DMS153 treated with DMSO at 0.1 percent for 48 hours (cell line): ENCODE measurements around the gene FAM83C.

ENCODE experiments used
- DNase-seq: peaks from one replicate; lab custom pipeline; 2025; ENCODE audit not compliant: unreplicated experiment; lab: John Stamatoyannopoulos, UW

The FAM83C gene

DNA sequence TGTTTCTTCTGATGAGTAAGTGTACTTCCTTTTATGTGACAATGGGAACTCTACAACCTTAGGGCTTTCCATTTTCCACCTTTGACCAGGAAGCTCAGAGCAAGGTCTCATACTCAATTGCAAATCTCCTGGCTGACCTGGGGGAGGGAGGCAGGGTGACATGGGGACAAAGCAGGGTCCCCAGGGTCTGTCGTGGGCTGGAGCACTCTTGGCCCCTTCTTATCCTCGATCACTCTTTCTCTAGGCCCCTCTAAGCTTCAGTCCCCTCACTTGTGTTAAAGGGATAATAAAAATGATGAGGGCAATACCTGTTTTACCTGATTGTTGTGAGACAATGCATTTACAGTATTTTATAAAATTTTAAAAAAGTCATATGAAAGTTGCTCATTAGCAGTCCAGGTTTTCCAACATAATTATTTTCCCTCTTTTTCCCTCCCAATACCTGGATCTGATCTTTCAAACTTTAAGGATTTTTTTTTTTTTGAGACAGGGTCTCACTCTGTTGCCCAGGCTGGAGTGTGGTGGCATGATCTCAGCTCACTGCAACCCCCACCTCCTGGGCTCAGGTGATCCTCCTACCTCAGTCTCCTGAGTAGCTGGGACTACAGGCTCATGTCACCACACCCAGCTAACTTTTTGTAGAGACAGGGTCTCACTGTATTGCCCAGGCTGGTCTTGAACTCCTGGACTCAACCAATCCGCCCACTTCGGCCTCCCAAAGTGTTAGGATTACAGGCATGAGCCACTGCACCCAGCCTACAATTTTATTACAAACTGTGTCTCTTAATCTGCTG lies 8.4 kb upstream of the FAM83C start:
- DNase-seq = no peak

GRCh38 chr20:35299780-35300179 lies 7.6 kb upstream of the FAM83C start:
- DNase-seq = no peak

DNA sequence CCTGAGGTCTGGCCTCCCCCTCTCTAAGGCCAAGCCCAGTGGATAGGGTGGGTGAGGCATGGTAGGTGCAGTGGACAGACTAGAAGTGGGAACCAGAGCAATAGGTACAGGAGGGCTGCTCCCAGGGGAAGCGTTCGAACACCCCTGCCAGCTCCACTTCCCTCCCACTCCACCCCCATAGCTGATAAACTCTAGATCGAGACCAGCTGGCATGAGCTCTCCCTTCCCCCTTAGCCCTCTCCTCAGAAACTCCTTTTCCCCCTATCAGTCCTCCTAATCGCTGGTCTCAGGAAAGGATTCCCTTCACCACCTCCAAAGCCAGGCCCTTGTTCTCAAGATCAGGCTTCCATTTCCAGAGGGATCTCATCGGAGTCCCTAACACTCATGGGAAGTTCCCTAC lies 6.0 kb upstream of the FAM83C start:
- DNase-seq = no peak

DNA sequence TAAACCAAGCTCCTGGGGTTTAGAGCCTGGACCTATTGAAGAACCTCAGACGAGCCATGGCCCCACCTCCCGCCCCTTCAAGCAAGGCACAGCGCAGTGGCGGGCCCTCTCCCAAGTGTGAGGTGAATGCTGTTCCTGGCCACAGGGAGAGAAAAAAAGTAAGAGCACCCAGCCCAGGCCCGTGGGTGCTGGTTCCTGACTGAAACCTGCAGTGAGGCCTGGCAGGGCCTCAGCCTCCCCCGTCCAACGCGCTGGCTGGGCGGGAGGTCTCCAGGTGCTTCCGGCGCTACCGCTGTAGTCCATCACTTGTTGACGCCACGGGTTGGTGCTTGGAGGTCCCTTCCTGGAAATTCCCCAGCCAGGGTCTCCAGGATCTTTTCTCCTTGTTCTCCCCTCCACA lies 5.5 kb upstream of the FAM83C start:
- no peak for DNase-seq

GRCh38 chr20:35297155-35297554 lies 4.9 kb upstream of the FAM83C start:
- no peak for DNase-seq

DNA sequence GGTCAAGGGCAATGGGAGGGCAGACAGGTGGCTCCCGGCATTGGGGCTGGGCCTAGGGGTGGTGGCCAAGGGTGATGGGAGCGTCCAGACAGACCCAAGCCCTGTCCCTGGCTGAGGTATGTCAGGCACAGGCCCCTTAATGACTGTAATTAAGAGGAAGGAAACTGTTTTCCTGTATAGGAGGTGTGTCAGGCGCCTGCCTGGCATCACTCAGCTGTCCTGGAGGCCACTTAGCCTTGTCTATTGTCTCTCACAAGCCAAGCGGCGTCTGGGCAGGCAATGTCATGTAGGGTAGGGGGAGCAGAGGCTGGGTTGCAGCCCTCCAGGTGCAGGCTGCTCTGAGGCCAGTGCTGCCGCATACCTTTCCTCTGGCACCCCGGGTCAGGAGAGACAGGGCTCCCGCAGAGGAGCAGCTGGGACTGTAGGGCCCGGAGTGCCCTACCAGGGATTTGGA lies 3.9 kb upstream of the FAM83C start:
- no peak for DNase-seq

DNA sequence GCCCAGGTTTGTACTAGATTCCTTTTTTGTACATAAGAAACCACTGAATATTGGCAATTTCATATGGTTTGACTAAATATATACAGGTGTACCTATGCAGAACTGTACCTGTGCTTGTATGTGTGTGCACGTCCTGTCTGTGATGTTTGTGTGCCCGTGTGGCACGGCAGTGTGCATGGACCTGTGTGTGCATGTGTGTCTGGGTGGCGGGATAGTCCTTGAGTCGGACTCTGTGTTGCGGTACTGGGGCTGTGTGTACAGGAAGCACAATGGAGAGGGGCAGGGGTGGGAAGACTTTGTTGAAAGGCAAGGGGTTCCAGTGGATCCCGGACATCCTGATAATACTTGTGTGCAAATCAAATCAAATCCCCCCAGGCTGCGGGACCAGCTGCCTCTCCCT lies 3.4 kb upstream of the FAM83C start:
- no peak for DNase-seq

DNA sequence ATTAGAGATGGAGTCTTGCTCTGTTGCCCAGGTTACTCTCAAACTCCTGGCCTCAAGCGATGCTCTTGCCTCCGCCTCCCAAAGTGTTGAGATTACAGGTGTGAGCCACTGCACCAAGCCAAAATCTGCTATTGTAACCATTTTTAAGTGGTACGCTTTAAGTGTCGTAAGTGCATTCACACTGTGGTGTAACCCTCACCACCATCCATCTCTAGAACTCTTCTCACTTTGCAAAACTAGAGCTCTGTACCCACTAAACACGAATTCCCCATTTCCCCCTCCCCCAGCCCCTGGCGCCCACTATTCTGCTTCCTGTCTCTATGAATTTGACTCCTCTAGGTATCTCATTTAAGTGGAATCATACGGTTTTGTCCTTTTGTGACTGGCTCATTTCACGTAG lies 2.8 kb upstream of the FAM83C start:
- no peak for DNase-seq

GRCh38 chr20:35294293-35294685 lies 2.1 kb upstream of the FAM83C start:
- no peak for DNase-seq

GRCh38 chr20:35293303-35294292 lies 1.4 kb upstream of the FAM83C start:
- DNase-seq = no peak

- DNase-seq = no peak
These were observed 470 bp upstream of the FAM83C start for GRCh38 chr20:35292504-35293285.

- DNase-seq = no peak
These were observed 1.3 kb downstream of the FAM83C start for GRCh38 chr20:35290887-35291417.

DNA sequence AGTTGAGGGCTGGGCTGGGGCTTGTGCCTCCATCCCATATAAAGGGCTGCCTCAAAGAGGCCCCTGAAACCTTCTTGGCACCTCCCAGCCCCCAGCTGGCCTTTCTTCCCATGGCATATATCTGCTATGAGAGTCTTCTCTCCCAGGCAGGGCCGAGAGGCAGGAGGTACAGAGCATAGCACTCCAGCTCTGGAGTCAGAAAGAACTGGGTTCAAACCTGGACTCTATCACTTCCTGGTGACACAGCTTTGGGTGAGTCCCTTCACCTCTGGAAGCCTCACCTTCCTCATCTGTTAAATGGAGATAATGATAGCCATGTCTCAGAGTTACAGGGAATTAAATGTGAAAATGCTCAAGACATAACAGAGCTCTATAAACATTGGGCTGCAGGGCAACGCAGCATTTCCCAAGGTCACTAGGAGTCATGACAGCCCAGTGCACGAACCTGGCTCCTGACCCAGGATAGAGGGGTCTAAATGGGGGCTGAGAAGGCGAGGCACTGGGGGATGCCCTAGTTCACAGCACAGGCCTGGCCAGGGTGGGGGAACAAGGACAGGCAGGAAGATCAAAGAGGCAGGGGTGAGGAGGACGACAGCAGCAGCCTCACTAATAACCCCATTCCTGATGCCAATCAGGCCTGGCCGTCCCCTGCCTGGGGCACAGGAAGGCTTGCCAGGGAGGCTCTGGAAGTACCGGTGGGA lies 1.9 kb downstream of the FAM83C start:
- no peak for DNase-seq

DNA sequence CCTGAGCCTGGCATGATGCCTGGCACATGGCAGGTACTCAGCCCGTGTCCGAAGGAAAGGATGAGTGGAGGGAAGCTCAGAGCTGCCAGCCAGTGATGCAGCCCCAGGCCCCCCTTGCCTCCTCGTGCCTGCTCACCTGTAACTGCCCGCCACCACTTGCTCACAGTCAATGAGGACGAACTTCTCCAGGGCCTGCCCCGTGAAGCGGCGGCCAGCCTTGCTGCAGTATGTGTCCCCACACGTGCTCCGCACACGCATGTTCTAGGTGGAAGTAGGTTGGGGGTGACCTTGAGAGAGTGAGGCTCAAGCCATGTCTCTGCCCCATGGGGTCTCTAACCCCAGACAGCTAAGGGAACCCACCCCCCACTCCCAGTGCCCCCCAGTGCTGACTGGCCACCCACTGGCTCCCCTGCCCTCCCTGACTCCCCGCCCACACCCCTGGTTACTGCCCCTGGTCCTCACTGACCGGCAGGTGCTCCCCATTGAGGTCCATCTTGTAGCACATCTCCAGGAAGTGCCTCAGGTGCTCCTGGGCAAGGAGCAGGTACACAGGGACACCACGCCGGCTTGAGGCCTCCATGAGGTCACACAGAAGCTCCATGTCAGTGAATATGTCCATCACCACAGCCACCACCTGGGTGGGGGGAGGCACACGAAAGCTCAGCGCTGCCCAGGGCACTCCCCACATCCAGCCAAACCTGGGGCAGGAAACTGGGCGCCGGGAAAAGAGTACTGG lies 3.7 kb downstream of the FAM83C start:
- no peak for DNase-seq

GRCh38 chr20:35287509-35288324 lies 4.5 kb downstream of the FAM83C start:
- DNase-seq = no peak

GRCh38 chr20:35286899-35287508 lies 5.2 kb downstream of the FAM83C start:
- no peak for DNase-seq

DNA sequence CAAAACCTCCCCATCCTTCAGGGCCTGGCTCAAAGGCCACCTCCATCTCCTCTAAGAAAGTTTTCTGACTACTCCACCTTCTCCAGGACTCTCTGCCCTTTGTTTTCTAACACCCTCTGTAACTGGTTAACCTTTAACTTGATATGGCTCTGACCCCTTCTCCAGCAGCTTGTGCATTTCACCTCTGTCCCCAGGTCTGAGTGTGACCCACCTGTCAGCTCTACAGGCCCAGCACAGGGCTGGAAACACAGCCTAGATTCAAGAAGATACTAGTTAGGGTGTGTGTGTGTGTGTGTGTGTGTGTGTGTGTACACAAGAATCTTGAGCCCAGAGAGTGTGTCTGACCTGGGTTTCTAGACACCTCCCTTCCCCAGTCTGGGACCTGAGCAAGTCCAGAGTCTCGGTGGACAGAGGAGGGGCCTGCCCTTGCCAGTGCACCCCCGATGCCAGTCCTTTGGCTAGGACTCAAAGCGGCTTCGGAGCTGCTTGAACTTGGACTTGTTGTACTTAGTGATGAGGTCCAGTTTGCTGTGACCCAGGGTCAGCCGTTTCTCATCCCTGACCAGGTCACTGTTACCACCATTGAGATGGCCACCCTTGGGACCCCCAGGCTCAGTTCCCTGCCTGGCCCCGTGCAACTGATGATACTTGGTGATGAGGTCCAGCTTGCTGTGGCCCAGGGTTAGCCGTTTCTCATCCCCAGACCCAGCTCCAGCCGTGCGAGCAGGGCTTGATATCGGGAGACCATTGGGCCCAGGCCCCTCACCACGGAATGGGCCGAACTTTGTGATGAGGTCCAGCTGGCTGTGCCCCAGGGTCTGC lies 5.9 kb downstream of the FAM83C start:
- no peak for DNase-seq

- no peak for DNase-seq
These were observed 6.5 kb downstream of the FAM83C start for GRCh38 chr20:35285806-35286076.
